HG03066 (cell line): ENCODE results near the gene KIF2C.
A peak's percentile ranks its signal among the peaks of the same experiment; 100 is the strongest.
"Not testable (repeated sequence)": the region's sequence is repeated elsewhere in the genome, so short reads cannot be mapped to it uniquely, and the experiment has no call there.

ENCODE experiments used
- ATAC-seq: cut with Tn5 transposase; IDR thresholded peaks from one replicate; pipeline ENCODE4 v1.9.1; 2021; ENCODE audit warnings: low read depth; ENCODE audit not compliant: unreplicated experiment

Gene KIF2C

GRCh38 chr1:44739307-44740178 lies at the start of gene KIF2C:
TSS of gene KIF2C (plus strand) at chr1:44739837. CDS start at chr1:44739933, 96 bp downstream.
- peak; percentile 98 for ATAC-seq

- no peak for ATAC-seq
These were observed 46.5 kb upstream of the KIF2C start for GRCh38 chr1:44693159-44693558.

- ATAC-seq = no peak
These were observed 45.7 kb upstream of the KIF2C start for GRCh38 chr1:44693900-44694299.

- peak; percentile 79 for ATAC-seq
These were observed 44.7 kb upstream of the KIF2C start for GRCh38 chr1:44694863-44695478.

GRCh38 chr1:44695671-44696070 lies 44.0 kb upstream of the KIF2C start:
- ATAC-seq = no peak

GRCh38 chr1:44696101-44696500 lies 43.5 kb upstream of the KIF2C start:
- no peak for ATAC-seq

GRCh38 chr1:44696789-44697345 lies 42.8 kb upstream of the KIF2C start:
- no peak for ATAC-seq

- no peak for ATAC-seq
These were observed 41.5 kb upstream of the KIF2C start for GRCh38 chr1:44698138-44698537.

- ATAC-seq = not testable (repeated sequence)
These were observed 40.3 kb upstream of the KIF2C start for GRCh38 chr1:44699375-44699774.

GRCh38 chr1:44700573-44700972 lies 39.1 kb upstream of the KIF2C start:
- ATAC-seq = no peak

- no peak for ATAC-seq
These were observed 38.5 kb upstream of the KIF2C start for GRCh38 chr1:44701141-44701573.

GRCh38 chr1:44705470-44705869 lies 34.2 kb upstream of the KIF2C start:
- no peak for ATAC-seq

- ATAC-seq = no peak
These were observed 33.7 kb upstream of the KIF2C start for GRCh38 chr1:44705938-44706337.

- no peak for ATAC-seq
These were observed 32.3 kb upstream of the KIF2C start for GRCh38 chr1:44707112-44707881.

GRCh38 chr1:44707959-44708831 lies 31.4 kb upstream of the KIF2C start:
- ATAC-seq = no peak

GRCh38 chr1:44713321-44713781 lies 26.3 kb upstream of the KIF2C start:
- peak; percentile 59 for ATAC-seq

- ATAC-seq = no peak
These were observed 25.1 kb upstream of the KIF2C start for GRCh38 chr1:44714532-44714931.

- ATAC-seq = peak; percentile 44
These were observed 24.6 kb upstream of the KIF2C start for GRCh38 chr1:44714944-44715571.

GRCh38 chr1:44717156-44717555 lies 22.5 kb upstream of the KIF2C start:
- no peak for ATAC-seq
